ENCODE results near the gene MRPS10. TPM values are rescaled to one million over a fixed set of nuclear protein-coding genes. Genes with fewer than 3 reads are reported as not detected.

MRPS10 gene
- total RNA-seq, 1 experiment from 2014 or later, result 67.6 TPM

GRCh38 chr6:42227173-42227850 is 9.7 kb upstream of the MRPS10 start:
- TSS peak; percentile 87 for BruUV-seq (replicated peaks)
- TF ChIP-seq SIN3A (IDR thresholded peaks at IDR 0.05; ENCODE audit: borderline replicate concordance, insufficient read depth, low read depth, low read length) (no peak), CTCF (IDR thresholded peaks at IDR 0.05) (no peak), POLR2AphosphoS5 (IDR thresholded peaks at IDR 0.05; ENCODE audit: low read depth, low read length) (no peak), TCF7L2 (IDR thresholded peaks at IDR 0.05; ENCODE audit: low read depth, low read length) (no peak; the same call in 1 of the 2 replicates)
- TF ChIP-seq, protein P1, sequence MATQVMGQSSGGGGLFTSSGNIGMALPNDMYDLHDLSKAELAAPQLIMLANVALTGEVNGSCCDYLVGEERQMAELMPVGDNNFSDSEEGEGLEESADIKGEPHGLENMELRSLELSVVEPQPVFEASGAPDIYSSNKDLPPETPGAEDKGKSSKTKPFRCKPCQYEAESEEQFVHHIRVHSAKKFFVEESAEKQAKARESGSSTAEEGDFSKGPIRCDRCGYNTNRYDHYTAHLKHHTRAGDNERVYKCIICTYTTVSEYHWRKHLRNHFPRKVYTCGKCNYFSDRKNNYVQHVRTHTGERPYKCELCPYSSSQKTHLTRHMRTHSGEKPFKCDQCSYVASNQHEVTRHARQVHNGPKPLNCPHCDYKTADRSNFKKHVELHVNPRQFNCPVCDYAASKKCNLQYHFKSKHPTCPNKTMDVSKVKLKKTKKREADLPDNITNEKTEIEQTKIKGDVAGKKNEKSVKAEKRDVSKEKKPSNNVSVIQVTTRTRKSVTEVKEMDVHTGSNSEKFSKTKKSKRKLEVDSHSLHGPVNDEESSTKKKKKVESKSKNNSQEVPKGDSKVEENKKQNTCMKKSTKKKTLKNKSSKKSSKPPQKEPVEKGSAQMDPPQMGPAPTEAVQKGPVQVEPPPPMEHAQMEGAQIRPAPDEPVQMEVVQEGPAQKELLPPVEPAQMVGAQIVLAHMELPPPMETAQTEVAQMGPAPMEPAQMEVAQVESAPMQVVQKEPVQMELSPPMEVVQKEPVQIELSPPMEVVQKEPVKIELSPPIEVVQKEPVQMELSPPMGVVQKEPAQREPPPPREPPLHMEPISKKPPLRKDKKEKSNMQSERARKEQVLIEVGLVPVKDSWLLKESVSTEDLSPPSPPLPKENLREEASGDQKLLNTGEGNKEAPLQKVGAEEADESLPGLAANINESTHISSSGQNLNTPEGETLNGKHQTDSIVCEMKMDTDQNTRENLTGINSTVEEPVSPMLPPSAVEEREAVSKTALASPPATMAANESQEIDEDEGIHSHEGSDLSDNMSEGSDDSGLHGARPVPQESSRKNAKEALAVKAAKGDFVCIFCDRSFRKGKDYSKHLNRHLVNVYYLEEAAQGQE (IDR thresholded peaks at IDR 0.05; ENCODE audit: insufficient read depth in 1 of 2, low read depth in 2 of 2, low read length in 1 of 2), result no peak
- Histone ChIP-seq H3K36me3 (ENCODE audit: control insufficient read depth, insufficient read depth, low read length) (0 out of 2 replicates have a peak, but pooled peaks cover 2% of the 10 kb centered on the region), H3K4me1 (ENCODE audit: control insufficient read depth, insufficient read depth, low read length) (peaks cover 83% of the 10 kb centered on the region), H3K4me3 (ENCODE audit: low read depth in 2 of 2, low read length in 2 of 2) (no peak overlapping the region; a peak in 2 of 4 replicates), H3K27me3 (ENCODE audit: control insufficient read depth, insufficient read depth, low read length) (no peaks in the 10 kb centered on the region), H3K27ac (ENCODE audit: low read length) (peak overlapping the region; percentile 100), H3K9me3 (ENCODE audit: control insufficient read depth, insufficient read depth, low read depth, low read length) (no peaks in the 10 kb centered on the region)
- intact Hi-C loops (cut with micrococcal nuclease; ENCODE audit: unreplicated experiment), result no loop called here
- in situ Hi-C loops (cut with HindIII; ENCODE audit: low pct_unique_long_range_greater_than_20kb, low sequenced_read_pairs), result no loop called here
- POLR2A ChIA-PET, result no interaction called here
- ATAC-seq (no peak), DNase-seq (ENCODE audit: low read depth, low spot score) (no peak)
- CTCF ChIA-PET, result interaction anchor here (1.0 kb wide), 1 partner anchor 13 kb away, joined by 10 read pairs; no protein-coding TSS in a partner anchor

- Histone ChIP-seq H3K4me1 (ENCODE audit: control insufficient read depth, insufficient read depth, low read length) (peaks cover 87% of the 10 kb centered on the region), H3K36me3 (ENCODE audit: control insufficient read depth, insufficient read depth, low read length) (0 out of 2 replicates have a peak, but pooled peaks cover 2% of the 10 kb centered on the region), H3K27ac (ENCODE audit: low read length) (peak overlapping the region; percentile 100), H3K4me3 (ENCODE audit: low read depth in 2 of 2, low read length in 2 of 2) (peak overlapping the region in 1 of 2 experiments; percentile 2; a peak in 2 of 4 replicates), H3K27me3 (ENCODE audit: control insufficient read depth, insufficient read depth, low read length) (no peaks in the 10 kb centered on the region), H3K9me3 (ENCODE audit: control insufficient read depth, insufficient read depth, low read depth, low read length) (no peaks in the 10 kb centered on the region)
- peak; percentile 89 for ATAC-seq
- peak; percentile 93 for DNase-seq (ENCODE audit: low read depth, low spot score)
- POLR2A ChIA-PET, result interaction anchor here (0.5 to 0.9 kb wide), 5 partner anchors 8 to 636 kb away, joined by 3 to 7 read pairs (median 3); no protein-coding TSS in a partner anchor
- CTCF ChIA-PET, result interaction anchor here (1.0 kb wide), 1 partner anchor 12 kb away, joined by 10 read pairs; no protein-coding TSS in a partner anchor
- intact Hi-C loops (cut with micrococcal nuclease; ENCODE audit: unreplicated experiment) (no loop called here), in situ Hi-C loops (cut with HindIII; ENCODE audit: low pct_unique_long_range_greater_than_20kb, low sequenced_read_pairs) (no loop called here)
- BruUV-seq (replicated peaks), result no TSS peak
- TF ChIP-seq TCF7L2 (IDR thresholded peaks at IDR 0.05; ENCODE audit: low read depth, low read length) (peak; percentile 75; the same call in 1 of the 2 replicates), CTCF (IDR thresholded peaks at IDR 0.05) (no peak), POLR2AphosphoS5 (IDR thresholded peaks at IDR 0.05; ENCODE audit: low read depth, low read length) (peak; percentile 93; the same call in 1 of the 2 replicates)
Measured at GRCh38 chr6:42226645-42227143, 9.0 kb upstream of the MRPS10 start.

All from Panc1 (cell line).